Stimulated activated CD4-positive, alpha-beta T cell treated with anti-CD3 and anti-CD28 coated beads, Interleukin-15, amount 100 ng/mL, for 48 hours (primary cell): ENCODE results near the gene CRTC1.
"Not testable (repeated sequence)": the region's sequence is repeated elsewhere in the genome, so short reads cannot be mapped to it uniquely, and the experiment has no call there.

Experiments used
- DNase-seq, 2 donors: peaks; one replicate each; pipeline ENCODE4 v3.0.0-alpha.2; 2020; ENCODE audit warnings: low read depth in 2 of 2

The CRTC1 gene

GRCh38 chr19:18669883-18670282 is 13.6 kb upstream of the CRTC1 start:
- no peak for DNase-seq

- no peak for DNase-seq
Measured at GRCh38 chr19:18670312-18670711, 13.2 kb upstream of the CRTC1 start.

- no peak for DNase-seq
Measured at GRCh38 chr19:18671303-18672043, 12.0 kb upstream of the CRTC1 start.

- no peak for DNase-seq
Measured at GRCh38 chr19:18672044-18672451, 11.4 kb upstream of the CRTC1 start.

GRCh38 chr19:18672606-18673337 is 10.7 kb upstream of the CRTC1 start:
- no peak for DNase-seq

GRCh38 chr19:18674616-18675015 is 8.9 kb upstream of the CRTC1 start:
- DNase-seq: no peak

- peak in 1 of 2 donors; percentile 16 for DNase-seq
Measured at GRCh38 chr19:18675779-18676178, 7.7 kb upstream of the CRTC1 start.

- DNase-seq: no peak
Measured at GRCh38 chr19:18676692-18677091, 6.8 kb upstream of the CRTC1 start.

- no peak for DNase-seq
Measured at GRCh38 chr19:18677156-18677555, 6.3 kb upstream of the CRTC1 start.

GRCh38 chr19:18680148-18680547 is 3.3 kb upstream of the CRTC1 start:
- DNase-seq: not testable (repeated sequence)

- DNase-seq: no peak
Measured at GRCh38 chr19:18682807-18683108, 722 bp upstream of the CRTC1 start.

- DNase-seq: no peak
Measured at GRCh38 chr19:18683958-18684641, 620 bp downstream of the CRTC1 start.

GRCh38 chr19:18684642-18684993 is 1.1 kb downstream of the CRTC1 start:
- no peak for DNase-seq

- no peak for DNase-seq
Measured at GRCh38 chr19:18685597-18686190, 2.2 kb downstream of the CRTC1 start.

GRCh38 chr19:18687740-18688465 is 4.4 kb downstream of the CRTC1 start:
- DNase-seq: no peak

- no peak for DNase-seq
Measured at GRCh38 chr19:18696023-18696422, 12.5 kb downstream of the CRTC1 start.

- DNase-seq: no peak
Measured at GRCh38 chr19:18697680-18698079, 14.2 kb downstream of the CRTC1 start.

GRCh38 chr19:18698321-18699167 is 15.1 kb downstream of the CRTC1 start:
- no peak for DNase-seq

- DNase-seq: no peak
Measured at GRCh38 chr19:18699403-18700054, 16.0 kb downstream of the CRTC1 start.

- DNase-seq: peak; percentile 41 to 66
Measured at GRCh38 chr19:18700501-18701249, 17.2 kb downstream of the CRTC1 start.
